Activated T-cell treated with anti-CD3 and anti-CD28 coated beads, Interleukin-2, amount 50 U/mL, for 72 hours (primary cell): ENCODE data around the gene ATXN1. TPM values are rescaled to one million over a fixed set of nuclear protein-coding genes. Genes with fewer than 3 reads are reported as not detected.
"Not testable (repeated sequence)": the region's sequence is repeated elsewhere in the genome, so short reads cannot be mapped to it uniquely, and the experiment has no call there.

Experiments
- ATAC-seq, 2 donors: fragments of 150-1000 bp; cut with Tn5 transposase; replicated peaks in 1 of 2; 2 replicates each; pipeline ENCODE4 v1.10.0; 2021; ENCODE audit warnings: moderate library complexity in 2 of 2, mild to moderate bottlenecking in 1 of 2
- DNase-seq, 2 donors: peaks; one replicate each; pipeline ENCODE4 v3.0.0; 2021 to 2022; ENCODE audit warnings: mixed read lengths in 1 of 2
- H3K27ac Mint-ChIP-seq: one replicate; pipeline ENCODE4 v1.8.0; 2022; ENCODE audit warnings: mild to moderate bottlenecking, moderate library complexity, mixed read lengths
- H3K27me3 Mint-ChIP-seq: one replicate; pipeline ENCODE4 v1.8.0; 2022; ENCODE audit warnings: low read depth, mixed read lengths
- H3K36me3 Mint-ChIP-seq, 2 donors: one replicate each; pipeline ENCODE4 v1.8.0; 2022; ENCODE audit warnings: mixed read lengths in 2 of 2, mild to moderate bottlenecking in 1 of 2; ENCODE audit not compliant: insufficient read depth in 2 of 2
- H3K4me1 Mint-ChIP-seq: one replicate; pipeline ENCODE4 v1.8.0; 2022; ENCODE audit warnings: low read depth, mixed read lengths
- H3K4me3 Mint-ChIP-seq, 2 donors: one replicate each; pipeline ENCODE4 v1.8.0; 2022; ENCODE audit warnings: mild to moderate bottlenecking in 2 of 2, mixed read lengths in 2 of 2, moderate library complexity in 2 of 2
- H3K9me3 Mint-ChIP-seq, 2 donors: one replicate each; pipeline ENCODE4 v1.8.0; 2022; ENCODE audit warnings: mixed read lengths in 2 of 2
- total RNA-seq, 2 donors: library from RNA; stranded (reverse); gene quantifications; one replicate each; pipeline ENCODE4 v1.2.3, GENCODE V29; 2022

Gene ATXN1
- total RNA-seq, 2 donors from 2014 or later: 46.5 to 65.1 TPM

DNA sequence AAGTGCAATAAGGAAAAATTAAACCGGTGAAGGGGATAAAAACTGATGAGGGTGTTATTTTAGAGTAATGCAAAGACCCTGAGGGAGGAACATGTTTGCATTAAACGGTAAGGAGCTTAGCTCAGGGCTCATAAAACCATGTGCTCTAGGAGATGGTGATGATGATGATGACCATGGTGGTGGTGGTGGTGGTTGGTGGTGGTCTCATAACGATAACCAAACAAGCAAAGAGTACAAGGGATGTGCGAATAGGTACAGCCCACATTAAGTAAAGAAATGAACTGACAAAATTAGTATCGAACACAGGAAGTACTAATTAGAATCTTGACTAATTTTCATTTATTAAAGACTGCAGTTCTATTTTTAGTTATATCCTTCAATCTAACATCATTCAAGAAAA, 139.1 kb downstream of the ATXN1 start:
- peak in 1 of 2 donors; percentile 44 for ATAC-seq
- H3K27ac Mint-ChIP-seq: no peak overlapping the region

DNA sequence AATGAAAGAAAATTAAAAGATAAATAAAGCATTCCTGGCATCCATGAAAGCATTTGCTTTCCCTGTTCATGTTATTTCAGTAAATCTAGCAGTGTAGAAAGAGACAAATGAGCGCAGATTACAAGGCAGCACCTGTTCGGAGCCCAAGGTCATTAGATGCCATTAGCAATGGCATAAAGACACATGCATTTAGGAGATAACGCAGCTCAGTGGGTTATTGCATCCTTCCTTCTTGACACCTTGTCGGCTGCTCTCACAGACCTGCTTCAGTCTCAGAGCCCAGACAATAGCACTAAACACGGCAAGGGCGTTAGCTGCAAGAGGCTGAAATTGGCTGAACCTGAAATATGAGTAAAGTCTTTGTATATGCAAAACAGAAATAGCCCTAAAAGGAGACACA, 140.3 kb downstream of the ATXN1 start:
- no peaks in the 10 kb centered on the region for H3K27me3 Mint-ChIP-seq
- no peaks in the 10 kb centered on the region for H3K9me3 Mint-ChIP-seq
- no peak overlapping the region for H3K27ac Mint-ChIP-seq
- ATAC-seq: no peak
- H3K36me3 Mint-ChIP-seq: peaks cover 1 to 5% of the 10 kb centered on the region in 2 donors
- peaks cover 25% of the 10 kb centered on the region for H3K4me1 Mint-ChIP-seq
- H3K4me3 Mint-ChIP-seq: no peak overlapping the region
- no peak for DNase-seq

More for the DNA sequence above, 139.1 kb downstream of the ATXN1 start:
- H3K27me3 Mint-ChIP-seq: no peaks in the 10 kb centered on the region
- peak overlapping the region in 1 of 2 donors; percentile 3 for H3K4me3 Mint-ChIP-seq
- peaks cover 1 to 5% of the 10 kb centered on the region in 2 donors for H3K36me3 Mint-ChIP-seq
- DNase-seq: no peak
- no peaks in the 10 kb centered on the region for H3K9me3 Mint-ChIP-seq
- H3K4me1 Mint-ChIP-seq: peaks cover 25% of the 10 kb centered on the region

- Mint-ChIP-seq H3K9me3 (no peaks in the 10 kb centered on the region), H3K4me3 (no peak overlapping the region), H3K4me1 (peaks cover 24% of the 10 kb centered on the region), H3K27ac (peak overlapping the region; percentile 65), H3K36me3 (peaks cover 1 to 5% of the 10 kb centered on the region in 2 donors), H3K27me3 (no peaks in the 10 kb centered on the region)
- ATAC-seq: no peak
- no peak for DNase-seq
These were observed 141.5 kb downstream of the ATXN1 start for GRCh38 chr6:16619777-16620176.

GRCh38 chr6:16618962-16619361, 142.3 kb downstream of the ATXN1 start:
- ATAC-seq: no peak
- Mint-ChIP-seq H3K27me3 (no peaks in the 10 kb centered on the region), H3K4me1 (peaks cover 20% of the 10 kb centered on the region)

GRCh38 chr6:16615215-16615614, 146.0 kb downstream of the ATXN1 start:
- not testable (repeated sequence) for H3K27me3 Mint-ChIP-seq, ATAC-seq, DNase-seq, H3K4me3 Mint-ChIP-seq, H3K36me3 Mint-ChIP-seq, H3K9me3 Mint-ChIP-seq, H3K27ac Mint-ChIP-seq
- H3K4me1 Mint-ChIP-seq: peaks cover 11% of the 10 kb centered on the region

More at GRCh38 chr6:16618962-16619361, 142.3 kb downstream of the ATXN1 start:
- H3K4me3 Mint-ChIP-seq: no peak overlapping the region
- H3K36me3 Mint-ChIP-seq: peaks cover 1 to 5% of the 10 kb centered on the region in 2 donors
- no peaks in the 10 kb centered on the region for H3K9me3 Mint-ChIP-seq
- peak overlapping the region; percentile 65 for H3K27ac Mint-ChIP-seq
- DNase-seq: no peak

GRCh38 chr6:16614143-16614542, 147.1 kb downstream of the ATXN1 start:
- ATAC-seq: peak in 1 of 2 donors; percentile 42
- H3K9me3 Mint-ChIP-seq: not testable (repeated sequence)

GRCh38 chr6:16613504-16613903, 147.8 kb downstream of the ATXN1 start:
- DNase-seq, H3K36me3 Mint-ChIP-seq, H3K27ac Mint-ChIP-seq, H3K27me3 Mint-ChIP-seq, H3K4me3 Mint-ChIP-seq, ATAC-seq, H3K9me3 Mint-ChIP-seq, H3K4me1 Mint-ChIP-seq: not testable (repeated sequence)

More at GRCh38 chr6:16614143-16614542, 147.1 kb downstream of the ATXN1 start:
- not testable (repeated sequence) for H3K27ac Mint-ChIP-seq, H3K27me3 Mint-ChIP-seq, DNase-seq, H3K4me3 Mint-ChIP-seq, H3K36me3 Mint-ChIP-seq, H3K4me1 Mint-ChIP-seq

GRCh38 chr6:16608444-16608843, 152.8 kb downstream of the ATXN1 start:
- Mint-ChIP-seq H3K36me3 (peaks cover 1 to 4% of the 10 kb centered on the region in 2 donors), H3K27me3 (no peaks in the 10 kb centered on the region), H3K9me3 (peaks cover 0 to under 1% of the 10 kb centered on the region in 2 donors), H3K4me3 (no peak overlapping the region), H3K4me1 (peaks cover 6% of the 10 kb centered on the region), H3K27ac (no peak overlapping the region)
- no peak for ATAC-seq
- no peak for DNase-seq

DNA sequence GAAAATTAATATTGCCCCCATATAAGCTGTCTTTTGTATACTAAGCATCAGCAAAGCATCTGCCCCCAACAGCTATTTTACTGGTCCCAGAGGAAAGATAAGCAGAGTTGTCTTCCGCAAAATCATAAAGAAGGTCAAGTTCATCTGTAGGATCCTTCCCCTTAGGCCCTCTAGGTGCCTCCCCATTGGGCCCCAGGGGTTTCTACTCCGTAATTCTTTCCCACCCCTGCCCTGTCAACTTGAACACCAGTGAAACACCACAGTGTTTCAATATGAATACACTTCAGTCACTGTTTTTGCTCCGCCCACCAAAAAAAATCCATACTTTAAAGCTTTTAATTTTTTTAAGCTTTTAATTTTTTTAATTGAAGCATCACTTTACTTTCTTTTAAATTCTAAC, 159.2 kb downstream of the ATXN1 start:
- H3K4me1 Mint-ChIP-seq: peaks cover 40% of the 10 kb centered on the region
- H3K4me3 Mint-ChIP-seq: peak overlapping the region; percentile 56 to 60
- H3K36me3 Mint-ChIP-seq: peaks cover 4 to 5% of the 10 kb centered on the region in 2 donors
- peak overlapping the region; percentile 2 for H3K27ac Mint-ChIP-seq
- ATAC-seq (peak; percentile 99 to 100), DNase-seq (peak; percentile 71 to 80)
- no peaks in the 10 kb centered on the region for H3K27me3 Mint-ChIP-seq
- peaks cover 0 to 1% of the 10 kb centered on the region in 2 donors for H3K9me3 Mint-ChIP-seq

DNA sequence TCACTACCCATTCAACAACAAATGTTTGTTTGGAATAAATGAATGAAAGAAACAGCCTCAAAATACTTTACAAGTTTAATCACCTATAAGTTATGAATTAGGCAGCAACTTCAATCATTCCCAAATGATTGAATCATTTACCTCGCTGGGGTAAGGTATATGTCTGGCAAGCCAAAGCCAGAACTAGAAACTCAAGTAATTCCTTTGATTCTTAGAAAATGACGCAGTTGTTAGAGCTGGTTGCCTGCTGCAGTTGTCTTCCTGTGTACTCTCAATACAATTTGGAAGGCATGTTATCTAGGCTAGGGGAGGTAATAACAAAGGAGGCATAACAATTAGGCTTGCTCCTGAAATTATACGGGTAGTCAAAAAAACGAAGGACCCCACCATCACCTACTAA, 160.6 kb downstream of the ATXN1 start:
- H3K36me3 Mint-ChIP-seq: peaks cover 4 to 5% of the 10 kb centered on the region in 2 donors

DNA sequence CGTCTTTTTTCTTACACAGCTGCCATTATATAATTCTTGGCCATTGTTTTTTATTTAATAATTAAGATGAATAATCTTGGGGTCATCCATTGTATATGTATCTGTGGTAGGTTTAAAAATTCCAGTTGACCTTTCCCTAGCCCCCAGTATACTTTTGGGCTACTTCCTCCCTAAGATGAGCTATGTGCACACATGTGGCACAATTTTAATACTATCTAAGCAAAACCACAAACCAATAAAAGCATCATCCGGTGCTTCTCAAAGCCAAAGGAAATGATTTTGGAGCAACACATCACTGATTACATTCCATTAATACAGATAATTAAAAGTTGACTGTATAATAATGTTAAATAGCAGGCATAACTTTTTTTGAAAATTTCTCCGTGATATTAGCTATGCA, 161.2 kb downstream of the ATXN1 start:
- Mint-ChIP-seq H3K9me3 (peaks cover 0 to 1% of the 10 kb centered on the region in 2 donors), H3K27me3 (no peaks in the 10 kb centered on the region), H3K27ac (no peak overlapping the region), H3K4me3 (no peak overlapping the region), H3K36me3 (peaks cover 4 to 5% of the 10 kb centered on the region in 2 donors), H3K4me1 (peaks cover 40% of the 10 kb centered on the region)
- DNase-seq: no peak
- no peak for ATAC-seq

More for the DNA sequence above, 160.6 kb downstream of the ATXN1 start:
- DNase-seq: no peak
- ATAC-seq: no peak
- Mint-ChIP-seq H3K9me3 (peaks cover 0 to 1% of the 10 kb centered on the region in 2 donors), H3K4me3 (no peak overlapping the region), H3K27me3 (no peaks in the 10 kb centered on the region), H3K27ac (no peak overlapping the region), H3K4me1 (peaks cover 40% of the 10 kb centered on the region)

- H3K4me3 Mint-ChIP-seq: no peak overlapping the region
- DNase-seq (no peak), ATAC-seq (no peak)
- H3K27me3 Mint-ChIP-seq: no peaks in the 10 kb centered on the region
- no peak overlapping the region for H3K27ac Mint-ChIP-seq
- peaks cover 0 to 4% of the 10 kb centered on the region in 2 donors for H3K9me3 Mint-ChIP-seq
- peaks cover 35% of the 10 kb centered on the region for H3K4me1 Mint-ChIP-seq
- H3K36me3 Mint-ChIP-seq: peaks cover 1 to 6% of the 10 kb centered on the region in 2 donors
These were observed 164.5 kb downstream of the ATXN1 start for GRCh38 chr6:16596616-16597331.

DNA sequence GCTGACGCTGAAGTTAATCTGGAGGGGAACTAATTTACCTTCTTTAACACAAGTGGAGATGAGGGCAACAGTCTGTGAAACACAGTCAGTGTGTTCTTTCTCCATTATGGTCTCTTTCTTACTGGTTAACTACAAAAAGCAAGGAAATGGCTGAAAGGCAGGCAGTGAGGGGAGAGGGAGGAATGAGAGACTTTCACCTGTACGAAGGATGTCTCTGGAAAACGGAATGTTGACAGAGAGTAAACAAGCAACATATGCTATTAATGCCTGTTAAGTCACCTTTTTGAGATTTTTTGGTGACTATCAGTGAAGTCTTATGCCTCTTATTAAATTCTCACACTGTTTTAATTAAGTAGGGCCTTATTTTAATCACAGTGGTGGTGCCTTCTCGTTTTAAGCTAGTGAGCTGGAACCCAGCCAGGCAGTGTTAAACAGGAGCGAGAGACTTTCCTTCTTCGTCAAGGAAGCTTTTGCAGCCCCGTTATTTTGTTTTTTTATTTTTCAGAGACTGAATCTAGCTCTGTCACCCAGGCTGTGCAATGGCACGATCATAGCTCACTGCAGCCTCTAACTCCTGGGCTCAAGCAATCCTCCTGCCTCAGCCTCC, 165.6 kb downstream of the ATXN1 start:
- no peak for DNase-seq
- Mint-ChIP-seq H3K27me3 (no peaks in the 10 kb centered on the region), H3K27ac (no peak overlapping the region), H3K4me1 (peaks cover 29% of the 10 kb centered on the region), H3K9me3 (peaks cover 0 to 4% of the 10 kb centered on the region in 2 donors), H3K36me3 (peaks cover 1 to 6% of the 10 kb centered on the region in 2 donors), H3K4me3 (no peak overlapping the region)
- ATAC-seq: no peak
